IMR-90 (cell line): ENCODE measurements around the gene NANS. TPM values are rescaled to one million over a fixed set of nuclear protein-coding genes. Genes with fewer than 3 reads are reported as not detected.

Source experiments
- ATAC-seq: fragments of 200-7000 bp; cut with Tn5 transposase; 2 replicates; pipeline ENCODE4 v1.9.1; 2020; ENCODE audit warnings: low read depth, mild to moderate bottlenecking, moderate library complexity
- BruUV-seq: library from RNA; stranded (reverse); fragments of 400-500 nt; replicated peaks from 2 replicates; lab custom pipeline; 2021; lab: Mats Ljungman, UMichigan
- CTCF ChIA-PET: fragments of 300-600 bp; formaldehyde crosslinking; extraction: SDS; loops from one replicate; lab custom pipeline; 2021; ENCODE audit warnings: antibody characterized with exemption; lab: Yijun Ruan, JAX
- POLR2A ChIA-PET: fragments of 300-600 bp; sonication (Branson Sonifier 250); formaldehyde crosslinking; loops from one replicate; lab custom pipeline; 2022; ENCODE audit warnings: antibody characterized with exemption; ENCODE audit not compliant: unreplicated experiment; lab: Charles Lee
- DNase-seq: peaks from one replicate; pipeline ENCODE4 v3.0.0; 2013
- H2AFZ ChIP-seq: replicated peaks from 2 replicates; pipeline ENCODE3; 2013; ENCODE audit warnings: low read length, mild to moderate bottlenecking; ENCODE audit not compliant: poor library complexity
- H2AK5ac ChIP-seq: 2 replicates; pipeline ENCODE4 v1.6.1; 2013; ENCODE audit warnings: low read depth, low read length, inconsistent platforms
- H2AK9ac ChIP-seq: replicated peaks from 2 replicates; pipeline ENCODE3; 2013; ENCODE audit warnings: mild to moderate bottlenecking, low read depth, low read length, moderate library complexity; ENCODE audit not compliant: poor library complexity
- H2BK120ac ChIP-seq: 2 replicates; pipeline ENCODE4 v1.6.1; 2013; ENCODE audit warnings: low read depth, low read length, inconsistent platforms
- H2BK15ac ChIP-seq: 3 replicates; pipeline ENCODE4 v1.6.1; 2013; ENCODE audit warnings: low read depth, low read length, inconsistent platforms
- H2BK20ac ChIP-seq: 2 replicates; pipeline ENCODE4 v1.6.1; 2013; ENCODE audit warnings: low read depth, mild to moderate bottlenecking, inconsistent platforms, low read length, moderate library complexity
- H2BK5ac ChIP-seq: 2 replicates; pipeline ENCODE4 v1.6.1; 2013; ENCODE audit warnings: mild to moderate bottlenecking, low read depth, low read length, inconsistent platforms; ENCODE audit not compliant: poor library complexity, severe bottlenecking
- H3K14ac ChIP-seq: replicated peaks from 2 replicates; pipeline ENCODE4 v1.6.1; 2013; ENCODE audit warnings: low read depth, low read length, inconsistent platforms
- H3K18ac ChIP-seq: 2 replicates; pipeline ENCODE4 v1.6.1; 2013; ENCODE audit warnings: low read depth, low read length, control low read depth
- H3K23ac ChIP-seq: 2 replicates; pipeline ENCODE4 v1.6.1; 2013; ENCODE audit warnings: low read depth, low read length, inconsistent platforms
- H3K27ac ChIP-seq: 2 replicates; pipeline ENCODE4 v1.5.1; 2013; ENCODE audit warnings: mild to moderate bottlenecking, control low read depth, low read length; ENCODE audit not compliant: insufficient read depth
- H3K27me3 ChIP-seq: 2 replicates; pipeline ENCODE4 v1.6.1; 2013; ENCODE audit warnings: low read length; ENCODE audit not compliant: control insufficient read depth, insufficient read depth
- H3K36me3 ChIP-seq: 2 replicates; pipeline ENCODE4 v1.6.1; 2013; ENCODE audit warnings: low read length, mixed read lengths; ENCODE audit not compliant: control insufficient read depth, insufficient read depth
- H3K4ac ChIP-seq: 2 replicates; pipeline ENCODE4 v1.6.1; 2013; ENCODE audit warnings: low read depth, low read length, inconsistent platforms
- H3K4me1 ChIP-seq: 2 replicates; pipeline ENCODE4 v1.6.1; 2013; ENCODE audit warnings: low read length, mixed read lengths; ENCODE audit not compliant: control insufficient read depth, insufficient read depth
- H3K4me2 ChIP-seq: 2 replicates; pipeline ENCODE4 v1.6.1; 2013; ENCODE audit warnings: low read depth, mild to moderate bottlenecking, control low read depth, low read length, moderate library complexity
- H3K4me3 ChIP-seq: 2 replicates; pipeline ENCODE4 v1.5.1; 2013; ENCODE audit warnings: low read depth, mild to moderate bottlenecking, control low read depth, low read length, moderate library complexity; ENCODE audit not compliant: insufficient read depth
- H3K56ac ChIP-seq: 2 replicates; pipeline ENCODE4 v1.6.1; 2013; ENCODE audit warnings: low read length, inconsistent platforms; ENCODE audit not compliant: insufficient read depth; ENCODE audit errors: extremely low read depth
- H3K79me1 ChIP-seq, 2 experiments: 2 replicates each; pipeline ENCODE4 v1.6.1; 2013; ENCODE audit warnings: low read length in 2 of 2, inconsistent platforms in 1 of 2, low read depth in 1 of 2
- H3K9ac ChIP-seq: 2 replicates; pipeline ENCODE4 v1.6.1; 2013; ENCODE audit warnings: low read depth, low read length, control low read depth
- H3K9me1 ChIP-seq: 2 replicates; pipeline ENCODE4 v1.6.1; 2013; ENCODE audit warnings: low read length, inconsistent platforms; ENCODE audit not compliant: insufficient read depth
- H3K9me3 ChIP-seq: 2 replicates; pipeline ENCODE4 v1.6.1; 2013; ENCODE audit warnings: low read length; ENCODE audit not compliant: control insufficient read depth, insufficient read depth
- H4K20me1 ChIP-seq: 2 replicates; pipeline ENCODE4 v1.6.1; 2013; ENCODE audit warnings: low read length, inconsistent platforms; ENCODE audit not compliant: insufficient read depth
- H4K5ac ChIP-seq: 2 replicates; pipeline ENCODE4 v1.6.1; 2013; ENCODE audit warnings: mild to moderate bottlenecking, low read depth, low read length, control low read depth
- H4K8ac ChIP-seq, 2 experiments: 2 replicates each; pipeline ENCODE4 v1.6.1; 2013; ENCODE audit warnings: low read depth in 2 of 2, low read length in 2 of 2, control low read depth in 1 of 2, inconsistent platforms in 1 of 2
- H4K91ac ChIP-seq: 2 replicates; pipeline ENCODE4 v1.6.1; 2013; ENCODE audit warnings: low read depth, low read length, inconsistent platforms; ENCODE audit not compliant: insufficient read depth
- CHD1 ChIP-seq: IDR thresholded peaks from 2 replicates; pipeline ENCODE4 v1.6.1; 2012; ENCODE audit warnings: low read depth, low read length, improper control_type of control experiment
- MXI1 ChIP-seq: IDR thresholded peaks from 2 replicates; pipeline ENCODE4 v1.6.1; 2012; ENCODE audit warnings: low read depth, mild to moderate bottlenecking, low read length, moderate library complexity, borderline replicate concordance
- RFX5 ChIP-seq: IDR thresholded peaks from 2 replicates; pipeline ENCODE4 v1.8.0; 2012; ENCODE audit warnings: low read depth, mild to moderate bottlenecking, low read length, moderate library complexity
- WGBS, 2 experiments: methylation state at CpG; one replicate each; pipeline versions ENCODE4 v1.1.5 to v1.1.7; 2013; ENCODE audit warnings: missing lambda C conversion rate in 2 of 2; ENCODE audit not compliant: insufficient read length in 1 of 2; ENCODE audit errors: extremely low coverage in 2 of 2; 5-methylcytosine and 5-hydroxymethylcytosine counted together
- dilution Hi-C: fragments of 300-500 bp; cut with HindIII; formaldehyde crosslinking; loops from one replicate; pipeline ENCODE4 v1.14.3; 2018; ENCODE audit warnings: low sequenced_read_pairs; ENCODE audit not compliant: unreplicated experiment
- in situ Hi-C: fragments of 300-500 bp; cut with MboI; formaldehyde crosslinking; loops from 3 replicates; pipeline ENCODE4 v1.14.3; 2019; ENCODE audit warnings: low sequenced_read_pairs, inconsistent platforms, mixed read lengths
- intact Hi-C: fragments of 100-400 bp; cut with micrococcal nuclease; formaldehyde crosslinking; loops from 2 replicates; pipeline ENCODE4 v1.10.0; 2022
- polyA plus RNA-seq, 3 experiments: library from polyadenylated mRNA; depleted of rRNA; stranded (reverse); fragments of >200 nt; gene quantifications; 2 replicates each; pipeline ENCODE4 v1.2.3, GENCODE V29; 2012; ENCODE audit warnings: low replicate concordance in 1 of 3
- total RNA-seq: library from RNA; depleted of rRNA; stranded (reverse); fragments of >200 nt; gene quantifications from 2 replicates; pipeline ENCODE4 v1.2.3, GENCODE V29; 2012
- TF ChIP-seq, protein P1 (sequence below): fragments of 150-350 bp; IDR thresholded peaks from 2 replicates; pipeline ENCODE4 v1.6.1; 2016; ENCODE audit warnings: low read depth, mild to moderate bottlenecking, low read length, moderate library complexity, borderline replicate concordance

The NANS gene
- total and polyA plus RNA-seq, 2 of the 4 experiments (the other 2 are of a cell fraction) = 210 to 306 TPM

- Histone ChIP-seq H2AK9ac (peak overlapping the region; percentile 94), H3K18ac (peak overlapping the region; percentile 46), H3K56ac (peak overlapping the region; percentile 73), H3K4me1 (peaks cover 3% of the 10 kb centered on the region), H2BK5ac (peak overlapping the region; percentile 71), H4K8ac (peak overlapping the region; percentile 12 to 29; a peak in 2 of 4 replicates), H3K14ac (peak overlapping the region; percentile 15), H2BK120ac (peak overlapping the region; percentile 0; the same call in 1 of the 2 replicates), H2BK15ac (no peak overlapping the region), H4K20me1 (peaks cover 18% of the 10 kb centered on the region; the same call in 1 of the 2 replicates), H3K9me1 (peaks cover 12% of the 10 kb centered on the region), H2AFZ (peak overlapping the region; percentile 93), H3K4me2 (peak overlapping the region; percentile 83), H3K23ac (peak overlapping the region; percentile 85), H3K9ac (peak overlapping the region; percentile 91), H3K9me3 (no peaks in the 10 kb centered on the region), H3K27ac (peak overlapping the region; percentile 84), H3K4me3 (peak overlapping the region; percentile 88), H3K79me1 (peaks cover 25 to 44% of the 10 kb centered on the region in 2 experiments; a peak in 3 of 4 replicates), H4K5ac (peak overlapping the region; percentile 28), H3K27me3 (no peaks in the 10 kb centered on the region), H2BK20ac (no peak overlapping the region), H3K4ac (peak overlapping the region; percentile 6), H3K36me3 (peaks cover 11% of the 10 kb centered on the region), H2AK5ac (peak overlapping the region; percentile 22; the same call in 1 of the 2 replicates), H4K91ac (peak overlapping the region; percentile 36; the same call in 1 of the 2 replicates)
- no TSS peak for BruUV-seq
- DNase-seq = no peak
- no CpG with 5 or more reads among the region's 14 CpGs for WGBS, 2 experiments
- intact Hi-C loops (loop anchor here (2.0 kb wide), 1 partner anchor 74 kb away; the partner anchor contains the start of gene ANP32B), dilution Hi-C loops (no loop called here), in situ Hi-C loops (no loop called here)
- TF ChIP-seq RFX5 (no peak), CHD1 (no peak; the same call in 1 of the 2 replicates), MXI1 (0 out of 2 replicates have a peak, but pooled peaks have one; percentile 9)
- TF ChIP-seq, protein P1, sequence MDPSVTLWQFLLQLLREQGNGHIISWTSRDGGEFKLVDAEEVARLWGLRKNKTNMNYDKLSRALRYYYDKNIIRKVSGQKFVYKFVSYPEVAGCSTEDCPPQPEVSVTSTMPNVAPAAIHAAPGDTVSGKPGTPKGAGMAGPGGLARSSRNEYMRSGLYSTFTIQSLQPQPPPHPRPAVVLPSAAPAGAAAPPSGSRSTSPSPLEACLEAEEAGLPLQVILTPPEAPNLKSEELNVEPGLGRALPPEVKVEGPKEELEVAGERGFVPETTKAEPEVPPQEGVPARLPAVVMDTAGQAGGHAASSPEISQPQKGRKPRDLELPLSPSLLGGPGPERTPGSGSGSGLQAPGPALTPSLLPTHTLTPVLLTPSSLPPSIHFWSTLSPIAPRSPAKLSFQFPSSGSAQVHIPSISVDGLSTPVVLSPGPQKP = no peak
- CTCF ChIA-PET = interaction anchor here (0.6 to 1.1 kb wide), 2 partner anchors 147 to 653 kb away, joined by 3 read pairs; no protein-coding TSS in a partner anchor
- POLR2A ChIA-PET = interaction anchor here (0.5 kb wide), 1 partner anchor 137 kb away, joined by 3 read pairs; no protein-coding TSS in a partner anchor
- ATAC-seq = no peak
These were observed 737 bp downstream of the NANS start for GRCh38 chr9:98057138-98057799.
